Hypothalamus (tissue), 51 donors: ENCODE data around the gene HPCAL1.

ENCODE experiments used
- DNase-seq, 51 donors: peaks; one replicate each; lab custom pipeline; 2025; lab: John Stamatoyannopoulos, UW

HPCAL1 gene

DNA sequence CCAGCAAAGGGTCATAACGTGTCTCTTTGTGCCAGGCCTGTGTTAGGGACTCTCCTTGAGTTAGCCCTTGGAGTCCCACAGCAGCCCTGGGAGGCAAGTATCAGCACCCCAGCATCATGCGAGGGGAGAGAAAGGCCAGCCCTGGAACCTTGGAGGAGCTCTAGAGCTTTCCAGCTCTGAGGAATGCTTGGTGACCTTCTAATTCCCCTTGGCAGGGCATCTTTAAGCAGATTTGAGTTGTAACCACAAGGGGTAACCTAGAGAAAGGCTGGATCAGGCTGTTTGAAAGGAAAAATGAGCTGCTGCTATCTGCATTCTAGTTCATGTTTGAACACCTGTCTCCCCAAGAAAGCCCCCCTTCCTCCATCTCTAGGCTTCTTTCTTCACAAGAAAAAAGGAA is 169.3 kb downstream of the HPCAL1 start:
- no peak for DNase-seq

DNA sequence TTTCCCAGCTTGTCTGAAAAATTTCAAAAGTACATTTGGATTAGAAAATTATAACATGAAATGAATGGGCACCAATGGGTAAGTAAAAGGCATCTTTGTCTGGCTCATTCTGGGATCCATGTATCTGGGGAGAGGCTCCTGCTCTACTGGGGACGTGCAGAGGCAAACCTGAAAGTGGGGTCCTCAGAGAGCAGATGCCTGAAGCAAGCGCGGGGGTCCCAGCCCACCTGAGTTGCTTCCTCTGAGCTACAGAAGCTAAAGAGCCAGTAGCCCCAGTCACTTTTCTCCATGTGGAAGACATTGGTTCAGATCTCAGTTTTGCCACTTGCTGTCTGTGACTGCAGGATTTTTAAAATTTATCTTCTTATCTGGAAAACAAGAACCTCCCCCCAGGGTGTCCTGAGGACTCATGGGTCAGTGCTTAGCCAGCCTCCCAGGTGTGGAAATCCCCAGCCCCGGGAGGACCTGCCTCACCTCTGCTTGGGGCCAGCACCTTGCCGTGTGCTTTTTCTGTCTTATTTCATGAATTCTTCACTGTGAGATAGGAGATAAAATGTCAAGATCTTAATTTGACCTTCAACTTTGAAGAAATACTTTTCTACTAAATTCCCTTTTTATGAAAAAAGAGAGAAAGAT is 170.5 kb downstream of the HPCAL1 start:
- DNase-seq: no peak

DNA sequence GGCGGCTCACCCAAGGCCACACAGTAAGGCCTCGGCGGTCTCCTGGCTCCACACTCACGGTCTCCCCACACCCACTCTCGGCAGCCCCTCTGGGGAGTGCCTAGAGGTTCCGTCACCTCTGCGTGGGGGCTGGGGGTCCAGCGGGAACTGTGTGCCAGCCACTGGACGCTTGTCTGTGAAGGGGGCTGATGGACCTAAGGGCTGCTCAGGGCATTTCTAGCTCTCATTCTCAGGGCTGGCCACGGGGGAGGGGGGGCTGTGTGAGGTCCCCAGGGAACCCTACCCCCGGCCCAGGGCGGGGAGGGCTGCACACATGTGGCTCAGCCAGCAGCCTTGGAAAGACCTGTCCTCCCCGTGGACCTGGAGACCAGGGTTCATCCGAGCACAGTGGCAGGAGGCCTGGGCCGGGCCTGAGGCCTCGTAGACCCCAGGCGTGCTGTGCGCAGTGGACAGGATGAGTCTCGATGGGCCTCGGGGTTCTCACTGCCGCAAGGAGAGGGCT is 172.6 kb downstream of the HPCAL1 start:
- DNase-seq: no peak

DNA sequence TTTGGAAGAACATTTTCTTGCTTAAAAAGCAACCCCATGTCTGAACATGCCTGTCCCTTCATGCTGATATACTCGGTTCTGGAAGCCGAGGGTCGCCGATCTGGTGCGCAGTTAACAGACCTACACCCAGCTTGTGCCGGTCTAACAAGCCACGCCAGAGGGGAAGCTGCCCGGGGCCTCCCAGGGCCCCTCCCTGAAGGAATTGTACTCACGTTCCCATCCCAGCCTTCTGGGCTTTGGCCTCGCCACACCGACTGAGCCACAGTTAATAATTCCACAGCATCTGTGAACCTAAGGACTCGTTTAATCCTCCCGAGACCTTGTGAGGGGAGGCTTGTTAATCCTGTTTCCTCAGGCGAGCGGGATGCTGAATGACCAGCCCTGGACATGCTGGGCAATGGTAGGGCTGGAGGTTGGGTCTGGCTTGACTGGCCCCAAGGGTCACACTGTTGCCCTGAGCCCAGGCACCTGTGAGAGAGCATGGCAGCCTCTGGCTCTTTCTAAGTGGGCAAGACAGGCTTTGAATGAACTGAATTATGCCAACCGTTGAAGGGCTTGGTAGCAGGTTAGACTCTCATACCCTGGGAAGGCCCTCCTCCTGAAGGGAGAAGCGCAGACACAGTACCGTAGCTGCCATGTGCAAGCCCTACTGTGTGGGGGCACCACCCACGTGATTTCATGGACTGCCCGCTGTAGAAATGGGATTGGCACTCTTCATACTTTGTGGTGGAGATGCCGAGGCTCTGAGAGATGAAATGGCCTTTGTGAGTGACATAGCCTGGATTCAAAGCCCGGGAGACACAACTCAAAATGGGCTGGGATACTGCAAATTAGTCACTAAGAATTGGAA is 173.3 kb downstream of the HPCAL1 start:
- no peak for DNase-seq

DNA sequence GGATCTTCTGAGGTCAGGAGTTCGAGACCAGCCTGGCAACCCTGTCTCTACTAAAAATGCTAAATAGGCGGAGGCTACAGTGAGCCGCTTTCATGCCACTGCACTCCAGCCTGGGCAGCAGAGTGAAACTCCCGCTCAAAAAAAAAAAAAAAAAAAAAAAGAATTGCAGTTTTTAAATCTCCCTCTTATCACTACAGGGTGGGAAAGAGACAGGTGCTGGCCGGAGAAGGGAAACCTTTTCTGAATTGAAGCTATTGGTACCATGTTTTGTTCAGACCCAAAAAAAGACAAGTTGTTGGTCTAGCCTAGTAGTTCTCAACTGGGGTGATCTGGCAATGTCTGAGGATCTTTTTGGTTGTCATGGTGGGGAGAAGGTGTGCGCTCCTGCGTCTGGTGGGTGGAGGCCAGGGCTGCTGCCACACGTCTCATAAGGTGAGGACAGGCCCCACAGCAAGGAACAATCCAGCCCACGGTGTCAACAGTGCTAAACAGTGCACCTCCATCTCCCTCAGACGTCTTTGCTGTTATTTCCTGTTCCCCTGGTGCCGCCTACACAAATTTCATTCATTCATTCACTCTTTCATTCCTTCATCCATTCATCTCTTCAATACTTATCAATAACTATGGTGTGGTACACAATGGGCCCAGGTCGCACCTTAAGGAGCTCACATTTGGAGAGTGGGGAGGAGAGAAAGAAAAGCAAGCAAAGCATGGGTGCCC is 174.2 kb downstream of the HPCAL1 start:
- DNase-seq: no peak
